OCI-LY3 (cell line): ENCODE measurements around the gene CPT1A.
A peak's percentile ranks its signal among the peaks of the same experiment; 100 is the strongest.

Experiments used
- H2AFZ ChIP-seq: fragments of 200-600, 300-600 bp; shearing (Covaris generic); 2 replicates; pipeline ENCODE4 v1.6.0; 2014; ENCODE audit warnings: antibody characterized with exemption, low read depth, low read length
- H3K27ac ChIP-seq: fragments of 200-600, 300-600 bp; sonication (generic); 2 replicates; pipeline ENCODE4 v1.5.1; 2014; ENCODE audit warnings: mild to moderate bottlenecking, low read length, moderate library complexity, mixed read lengths
- H3K27me3 ChIP-seq: fragments of 200-600, 300-600 bp; sonication (generic); 2 replicates; pipeline ENCODE4 v1.6.1; 2014; ENCODE audit warnings: low read depth, low read length, mixed read lengths
- H3K36me3 ChIP-seq: fragments of 200-600, 300-600 bp; sonication (generic); replicated peaks from 2 replicates; pipeline ENCODE3; 2014; ENCODE audit warnings: low read depth, low read length, mixed read lengths
- H3K4me1 ChIP-seq: fragments of 300-600, 200-600 bp; sonication (generic); 2 replicates; pipeline ENCODE4 v1.6.1; 2014; ENCODE audit warnings: low read length, mixed read lengths
- H3K4me2 ChIP-seq: fragments of 200-600, 300-600 bp; sonication (generic); 2 replicates; pipeline ENCODE4 v1.6.1; 2014; ENCODE audit warnings: low read length, mixed read lengths
- H3K4me3 ChIP-seq: fragments of 300-600, 200-600 bp; sonication (generic); 2 replicates; pipeline ENCODE4 v1.5.1; 2014; ENCODE audit warnings: antibody characterized with exemption, mild to moderate bottlenecking, low read length, moderate library complexity
- H3K79me2 ChIP-seq: fragments of 300-600, 200-600 bp; shearing (Covaris generic); 2 replicates; pipeline ENCODE4 v1.6.1; 2014; ENCODE audit warnings: mild to moderate bottlenecking, low read length, mixed read lengths
- H3K9ac ChIP-seq: fragments of 300-600, 200-600 bp; shearing (Covaris generic); 2 replicates; pipeline ENCODE4 v1.6.0; 2014; ENCODE audit warnings: mild to moderate bottlenecking, low read length, moderate library complexity
- H3K9me3 ChIP-seq: fragments of 200-600, 300-600 bp; shearing (Covaris generic); 2 replicates; pipeline ENCODE4 v1.6.1; 2014; ENCODE audit warnings: low read length, mixed read lengths; ENCODE audit not compliant: insufficient read depth
- H4K20me1 ChIP-seq: fragments of 200-600, 300-600 bp; sonication (generic); 2 replicates; pipeline ENCODE4 v1.6.1; 2016; ENCODE audit warnings: low read length, mixed read lengths; ENCODE audit not compliant: insufficient read depth
- EZH2phosphoT487 ChIP-seq: fragments of 200-600 bp; shearing (Covaris generic); IDR thresholded peaks from 2 replicates; pipeline ENCODE4 v1.6.1; 2018; ENCODE audit warnings: antibody characterized with exemption, mixed run types, low read depth
- TF ChIP-seq, protein P1 (sequence below): fragments of 200-600, 300-600 bp; sonication (generic); IDR thresholded peaks from 2 replicates; pipeline ENCODE4 v1.5.1; 2014; ENCODE audit warnings: antibody characterized with exemption, low read length, low read depth

CPT1A gene

DNA sequence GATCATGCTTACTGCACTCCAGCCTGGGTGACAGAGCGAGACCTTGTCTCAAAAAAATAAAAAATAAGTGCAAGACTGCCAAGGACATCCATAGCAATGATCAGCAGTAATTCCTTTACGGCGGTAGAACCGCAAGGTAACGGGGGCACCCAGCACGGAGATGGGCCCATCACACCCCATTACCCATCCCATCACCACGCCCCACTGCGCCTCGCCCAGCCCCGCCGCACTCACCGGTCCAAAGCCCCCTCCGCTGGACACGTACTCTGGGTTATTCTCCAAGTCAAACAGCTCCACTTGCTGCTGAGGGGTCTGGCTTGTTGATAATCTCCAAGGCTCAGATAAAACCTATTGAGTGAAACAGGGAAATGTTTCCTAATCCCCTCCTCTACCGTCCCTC lies 81.7 kb downstream of the CPT1A start:
- no peak overlapping the region for H3K4me2 ChIP-seq
- TF ChIP-seq, protein P1, sequence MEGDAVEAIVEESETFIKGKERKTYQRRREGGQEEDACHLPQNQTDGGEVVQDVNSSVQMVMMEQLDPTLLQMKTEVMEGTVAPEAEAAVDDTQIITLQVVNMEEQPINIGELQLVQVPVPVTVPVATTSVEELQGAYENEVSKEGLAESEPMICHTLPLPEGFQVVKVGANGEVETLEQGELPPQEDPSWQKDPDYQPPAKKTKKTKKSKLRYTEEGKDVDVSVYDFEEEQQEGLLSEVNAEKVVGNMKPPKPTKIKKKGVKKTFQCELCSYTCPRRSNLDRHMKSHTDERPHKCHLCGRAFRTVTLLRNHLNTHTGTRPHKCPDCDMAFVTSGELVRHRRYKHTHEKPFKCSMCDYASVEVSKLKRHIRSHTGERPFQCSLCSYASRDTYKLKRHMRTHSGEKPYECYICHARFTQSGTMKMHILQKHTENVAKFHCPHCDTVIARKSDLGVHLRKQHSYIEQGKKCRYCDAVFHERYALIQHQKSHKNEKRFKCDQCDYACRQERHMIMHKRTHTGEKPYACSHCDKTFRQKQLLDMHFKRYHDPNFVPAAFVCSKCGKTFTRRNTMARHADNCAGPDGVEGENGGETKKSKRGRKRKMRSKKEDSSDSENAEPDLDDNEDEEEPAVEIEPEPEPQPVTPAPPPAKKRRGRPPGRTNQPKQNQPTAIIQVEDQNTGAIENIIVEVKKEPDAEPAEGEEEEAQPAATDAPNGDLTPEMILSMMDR, result no peak
- no peak for TF ChIP-seq EZH2phosphoT487
- H2AFZ ChIP-seq, result no peak overlapping the region
- H3K79me2 ChIP-seq, result no peaks in the 10 kb centered on the region
- no peaks in the 10 kb centered on the region for H3K36me3 ChIP-seq
- no peaks in the 10 kb centered on the region for H3K4me1 ChIP-seq
- no peak overlapping the region for H3K4me3 ChIP-seq
- peaks cover 5% of the 10 kb centered on the region; the same call in 1 of the 2 replicates for H3K27me3 ChIP-seq
- no peaks in the 10 kb centered on the region for H4K20me1 ChIP-seq
- H3K9me3 ChIP-seq, result no peaks in the 10 kb centered on the region
- H3K9ac ChIP-seq, result no peak overlapping the region
- no peak overlapping the region for H3K27ac ChIP-seq

DNA sequence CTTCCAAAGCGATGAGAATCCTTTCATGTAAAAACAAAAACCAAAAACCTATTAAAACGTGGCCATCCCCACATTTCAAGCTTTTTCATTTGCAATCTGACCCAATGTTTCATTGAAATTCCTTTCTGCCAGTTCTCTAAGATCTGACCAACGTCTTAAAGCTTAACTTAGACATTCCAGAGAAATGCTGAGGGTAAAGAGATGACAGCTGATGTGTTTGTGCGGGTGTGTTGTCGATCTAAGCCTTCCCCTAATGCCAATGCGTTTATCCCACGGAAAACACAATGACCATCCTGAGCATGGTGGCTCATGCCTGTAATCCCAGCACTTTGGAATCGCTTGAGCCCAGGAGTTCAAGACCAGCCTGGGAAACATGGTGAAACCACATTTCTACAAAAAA lies 84.0 kb downstream of the CPT1A start:
- TF ChIP-seq, protein P1, result no peak
- H4K20me1 ChIP-seq, result no peaks in the 10 kb centered on the region
- no peak overlapping the region for H3K4me3 ChIP-seq
- H3K9ac ChIP-seq, result no peak overlapping the region
- no peaks in the 10 kb centered on the region for H3K9me3 ChIP-seq
- no peaks in the 10 kb centered on the region for H3K36me3 ChIP-seq
- H2AFZ ChIP-seq, result no peak overlapping the region
- no peaks in the 10 kb centered on the region for H3K79me2 ChIP-seq
- H3K4me1 ChIP-seq, result no peaks in the 10 kb centered on the region
- H3K4me2 ChIP-seq, result no peak overlapping the region
- no peak overlapping the region for H3K27ac ChIP-seq
- peaks cover 5% of the 10 kb centered on the region; the same call in 1 of the 2 replicates for H3K27me3 ChIP-seq

DNA sequence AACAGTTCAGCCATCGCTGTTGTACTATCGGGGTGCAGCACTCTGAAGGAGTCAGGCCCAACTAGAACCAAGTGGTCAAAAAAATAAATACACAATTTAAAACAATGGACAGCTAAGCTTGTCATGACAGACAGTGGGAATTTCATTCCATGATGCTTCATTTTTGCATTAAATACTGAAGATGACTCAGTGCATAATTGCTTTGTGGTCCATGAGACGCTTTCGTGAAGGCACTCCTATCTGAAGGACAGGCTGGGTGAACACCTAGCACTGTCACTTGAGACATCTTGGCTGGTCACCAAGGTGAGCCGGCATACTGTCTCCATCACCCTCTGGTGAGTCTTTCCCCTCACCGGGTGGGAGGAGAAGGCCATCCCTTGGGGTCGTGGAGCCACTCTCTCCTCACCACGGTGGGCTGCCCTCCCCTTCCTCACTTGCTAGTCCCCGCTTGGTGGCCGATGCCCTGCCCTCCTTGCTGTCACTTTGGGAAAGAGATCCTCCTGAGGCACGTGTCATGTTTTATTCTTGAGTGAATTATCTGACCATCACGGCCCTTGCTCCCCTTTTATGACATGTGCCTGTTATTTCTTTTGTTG lies 85.4 kb downstream of the CPT1A start:
- no peak for TF ChIP-seq EZH2phosphoT487

DNA sequence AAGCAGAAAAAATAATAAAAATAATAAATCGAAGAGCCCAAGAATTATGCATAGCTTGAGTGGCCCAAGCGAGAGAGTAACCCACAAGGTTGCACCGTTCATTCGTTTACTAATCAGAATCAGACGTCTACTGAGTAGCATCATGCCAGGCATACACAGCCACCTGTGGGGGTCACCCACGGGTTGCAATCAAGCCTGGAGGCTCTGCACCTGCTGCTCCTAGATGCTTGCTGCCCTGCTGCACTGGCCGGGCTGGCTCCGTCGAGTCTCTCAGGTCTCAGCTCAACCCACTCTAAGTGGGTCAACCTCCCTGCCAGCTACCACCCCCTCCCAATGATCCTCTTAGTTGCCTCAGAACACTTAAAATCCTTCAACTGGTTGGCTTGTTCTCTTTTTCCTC lies 88.4 kb downstream of the CPT1A start:
- H3K36me3 ChIP-seq, result no peaks in the 10 kb centered on the region
- no peaks in the 10 kb centered on the region for H4K20me1 ChIP-seq
- no peak overlapping the region for H2AFZ ChIP-seq
- H3K9me3 ChIP-seq, result no peaks in the 10 kb centered on the region
- no peak overlapping the region for H3K4me2 ChIP-seq
- H3K4me1 ChIP-seq, result no peaks in the 10 kb centered on the region
- H3K27ac ChIP-seq, result no peak overlapping the region
- H3K9ac ChIP-seq, result no peak overlapping the region
- TF ChIP-seq EZH2phosphoT487, result no peak
- TF ChIP-seq, protein P1, result peak; percentile 24
- H3K27me3 ChIP-seq, result peaks cover 5% of the 10 kb centered on the region; the same call in 1 of the 2 replicates
- H3K79me2 ChIP-seq, result no peaks in the 10 kb centered on the region
- H3K4me3 ChIP-seq, result no peak overlapping the region

More for the DNA sequence above, 85.4 kb downstream of the CPT1A start:
- Histone ChIP-seq H3K4me1 (no peaks in the 10 kb centered on the region), H3K27ac (no peak overlapping the region), H3K27me3 (peaks cover 5% of the 10 kb centered on the region; the same call in 1 of the 2 replicates), H3K4me2 (no peak overlapping the region), H3K9ac (no peak overlapping the region), H3K36me3 (no peaks in the 10 kb centered on the region), H3K9me3 (no peaks in the 10 kb centered on the region), H4K20me1 (no peaks in the 10 kb centered on the region), H3K79me2 (no peaks in the 10 kb centered on the region), H3K4me3 (no peak overlapping the region), H2AFZ (no peak overlapping the region)
